HepG2 (cell line): Measurements from ENCODE around the gene ZNF212. TPM values are rescaled to one million over a fixed set of nuclear protein-coding genes. Genes with fewer than 3 reads are reported as not detected.

Source experiments
- ATAC-seq: fragments of 200-7000 bp; cut with Tn5 transposase; 3 replicates; pipeline ENCODE4 v1.9.1; 2020; ENCODE audit warnings: mild to moderate bottlenecking, moderate library complexity
- BruUV-seq: library from RNA; stranded (reverse); fragments of 400-500 nt; replicated peaks from 2 replicates; lab custom pipeline; 2021; lab: Mats Ljungman, UMichigan
- CTCF ChIA-PET: fragments of 300-600 bp; formaldehyde crosslinking; extraction: SDS; loops from one replicate; lab custom pipeline; 2021; ENCODE audit warnings: low total read pairs, inconsistent platforms, low intra/inter-chr PET ratio; lab: Yijun Ruan, JAX
- POLR2A ChIA-PET: fragments of 350-600 bp; sonication (Branson Sonifier 250); formaldehyde crosslinking; loops from one replicate; lab custom pipeline; 2020; ENCODE audit warnings: antibody characterized with exemption, inconsistent platforms; lab: Yijun Ruan, JAX
- DNase-seq: peaks from one replicate; pipeline ENCODE4 v3.0.0-alpha.2; 2015; ENCODE audit warnings: low spot score
- FAIRE-seq: peaks from 3 replicates; lab custom pipeline; 2011; peaks lifted over from hg19 to GRCh38; lab: Jason Lieb, UNC
- H2AFZ ChIP-seq: one replicate; pipeline ENCODE4 v1.6.1; 2011; ENCODE audit warnings: low read length, inconsistent platforms
- H3K27ac ChIP-seq: fragments of 300-600 bp; 3 replicates; pipeline ENCODE4 v1.8.0; 2011; ENCODE audit warnings: mixed run types, mild to moderate bottlenecking, mixed read lengths, low read length, inconsistent platforms; ENCODE audit not compliant: insufficient read depth; ENCODE audit errors: extremely low read length
- H3K27me3 ChIP-seq, 2 experiments: fragments of 200-600 bp in 1 of 2; 2 replicates in 1 of 2; 3 replicates in 1 of 2; pipeline versions ENCODE4 v1.6.0 to v1.8.0; 2011; ENCODE audit warnings: low read length in 2 of 2, mild to moderate bottlenecking in 2 of 2, moderate library complexity in 2 of 2, inconsistent platforms in 1 of 2; ENCODE audit not compliant: insufficient read depth in 2 of 2, control insufficient read depth in 1 of 2
- H3K36me3 ChIP-seq, 2 experiments: fragments of 200-600 bp in 1 of 2; replicated peaks in 1 of 2; 2 replicates in 1 of 2; 3 replicates in 1 of 2; pipeline versions ENCODE4 v1.5.1 to v1.8.0; 2011; ENCODE audit warnings: low read length in 2 of 2, inconsistent platforms in 1 of 2; ENCODE audit not compliant: insufficient read depth in 2 of 2, control insufficient read depth in 1 of 2
- H3K4me1 ChIP-seq: 2 replicates; pipeline ENCODE4 v1.5.1; 2012; ENCODE audit warnings: low read length, inconsistent platforms; ENCODE audit not compliant: insufficient read depth
- H3K4me2 ChIP-seq: 2 replicates; pipeline ENCODE4 v1.6.0; 2011; ENCODE audit warnings: low read depth, low read length, inconsistent platforms
- H3K4me3 ChIP-seq, 3 experiments: fragments of 200-600 bp in 1 of 3; sonication (generic), shearing (Covaris generic) in 1 of 3; replicated peaks in 1 of 3; 2 replicates each; pipeline ENCODE4 v1.5.1; 2011 to 2016; ENCODE audit warnings: low read length in 3 of 3, inconsistent platforms in 2 of 3, low read depth in 2 of 3, mild to moderate bottlenecking in 2 of 3, control low read depth in 1 of 3, mixed read lengths in 1 of 3; ENCODE audit not compliant: insufficient read depth in 1 of 3
- H3K79me2 ChIP-seq: one replicate; pipeline ENCODE4 v1.6.1; 2011; ENCODE audit warnings: low read length, inconsistent platforms; ENCODE audit not compliant: insufficient read depth
- H3K9ac ChIP-seq: 2 replicates; pipeline ENCODE4 v1.6.0; 2011; ENCODE audit warnings: mild to moderate bottlenecking, low read depth, low read length, inconsistent platforms; ENCODE audit not compliant: insufficient read depth
- H3K9me3 ChIP-seq: 2 replicates; pipeline ENCODE4 v1.5.1; 2012; ENCODE audit warnings: mild to moderate bottlenecking, low read length
- H4K20me1 ChIP-seq: 2 replicates; pipeline ENCODE4 v1.6.0; 2011; ENCODE audit warnings: inconsistent platforms, mild to moderate bottlenecking, low read length, moderate library complexity; ENCODE audit not compliant: insufficient read depth
- ATF1 ChIP-seq: IDR thresholded peaks from 2 replicates; pipeline ENCODE4 v1.6.1; 2016; ENCODE audit warnings: mild to moderate bottlenecking, control low read depth
- ESRRA ChIP-seq: sonication (generic); formaldehyde crosslinking; IDR thresholded peaks from 2 replicates; pipeline ENCODE4 v1.5.1; 2020; ENCODE audit warnings: mild to moderate bottlenecking, low read depth, missing genetic modification reagents
- GATAD2A ChIP-seq: IDR thresholded peaks from 2 replicates; pipeline ENCODE4 v1.6.1; 2016
- NKX3-1 ChIP-seq: sonication (generic); formaldehyde crosslinking; IDR thresholded peaks from 2 replicates; pipeline ENCODE4 v1.5.0; 2020; ENCODE audit warnings: missing genetic modification reagents
- ZNF17 ChIP-seq: sonication (generic); formaldehyde crosslinking; IDR thresholded peaks from 2 replicates; pipeline ENCODE4 v1.5.0; 2020; ENCODE audit warnings: mild to moderate bottlenecking, missing genetic modification reagents
- ZNF230 ChIP-seq: sonication (generic); formaldehyde crosslinking; IDR thresholded peaks from 2 replicates; pipeline ENCODE4 v1.4.0; 2020; ENCODE audit warnings: mild to moderate bottlenecking, missing genetic modification reagents
- ZNF512B ChIP-seq: sonication (generic); formaldehyde crosslinking; IDR thresholded peaks from 2 replicates; pipeline ENCODE4 v1.5.1; 2020; ENCODE audit warnings: missing genetic modification reagents, mild to moderate bottlenecking, borderline replicate concordance
- ZNF570 ChIP-seq: sonication (generic); formaldehyde crosslinking; IDR thresholded peaks from 2 replicates; pipeline ENCODE4 v1.4.0; 2020; ENCODE audit warnings: mild to moderate bottlenecking, missing genetic modification reagents, borderline replicate concordance
- ZNF674 ChIP-seq: sonication (generic); formaldehyde crosslinking; IDR thresholded peaks from 2 replicates; pipeline ENCODE4 v1.5.0; 2020; ENCODE audit warnings: low read depth, mild to moderate bottlenecking, missing genetic modification reagents
- WGBS: methylation state at CpG from one replicate; pipeline ENCODE4 v1.1.6; 2017; ENCODE audit warnings: low lambda C conversion rate; 5-methylcytosine and 5-hydroxymethylcytosine counted together
- in situ Hi-C: cut with HindIII; loops from 2 replicates; pipeline ENCODE4 v1.10.0; 2017; ENCODE audit warnings: low pct_unique_long_range_greater_than_20kb; ENCODE audit not compliant: extremely low pct_ligation_motif_present
- intact Hi-C: fragments of 100-400 bp; cut with micrococcal nuclease; formaldehyde crosslinking; loops from one replicate; pipeline ENCODE4 v1.10.0; 2022; ENCODE audit not compliant: unreplicated experiment
- polyA plus RNA-seq, 8 experiments: library from polyadenylated mRNA; depleted of rRNA in 3 of 8; stranded (reverse) in 7 of 8; unstranded in 1 of 8; fragments of >200 nt; fragmentation: Illumina TruSeq in 4 of 8; extraction: Trizol in 4 of 8; gene quantifications; 2 replicates each; pipeline versions ENCODE4 v1.2.1 to v1.2.3, GENCODE V29; 2011 to 2016; ENCODE audit warnings: low read depth in 4 of 8, missing spikeins in 1 of 8, mixed read lengths in 1 of 8; ENCODE audit not compliant: insufficient read depth in 1 of 8
- total RNA-seq, 5 experiments: library from RNA; depleted of rRNA; stranded (reverse); fragments of >200 nt; fragmentation: Illumina TruSeq; extraction: Trizol; gene quantifications; 2 replicates each; pipeline ENCODE4 v1.2.3, GENCODE V29; 2016; ENCODE audit warnings: low read depth in 1 of 5

ZNF212 gene
- total and polyA plus RNA-seq, 2 of the 13 experiments (the other 11 are each of a cell fraction or from before 2014, with no cell fraction given), result 2.6 to 3.8 TPM

GRCh38 chr7:149254181-149254858 lies 14.9 kb downstream of the ZNF212 start:
- no peaks in the 10 kb centered on the region for H4K20me1 ChIP-seq
- no TSS peak for BruUV-seq

More at GRCh38 chr7:149254181-149254858, 14.9 kb downstream of the ZNF212 start:
- H3K27me3 ChIP-seq, result no peaks in the 10 kb centered on the region
- DNase-seq (no peak), FAIRE-seq (no peak), ATAC-seq (no peak)
- H3K79me2 ChIP-seq, result no peaks in the 10 kb centered on the region
- H3K9ac ChIP-seq, result no peak overlapping the region
- CTCF ChIA-PET, result no interaction called here
- no peak overlapping the region for H3K4me3 ChIP-seq
- intact Hi-C loops (no loop called here), in situ Hi-C loops (no loop called here)
- 95% methylated on average over 9 of the region's 16 CpGs for whole genome bisulfite sequencing
- TF ChIP-seq ZNF230 (CRISPR knock-in tag) (no peak), ZNF570 (no peak), ATF1 (no peak), GATAD2A (CRISPR knock-in tag) (no peak), ESRRA (CRISPR knock-in tag) (no peak), ZNF674 (CRISPR knock-in tag) (no peak), ZNF512B (no peak), ZNF17 (CRISPR knock-in tag) (no peak), NKX3-1 (CRISPR knock-in tag) (no peak)
- H3K36me3 ChIP-seq, result peaks cover 26 to 41% of the 10 kb centered on the region in 2 experiments
- H3K4me1 ChIP-seq, result no peaks in the 10 kb centered on the region
- no peaks in the 10 kb centered on the region for H3K9me3 ChIP-seq
- no peak overlapping the region for H3K27ac ChIP-seq
- H3K4me2 ChIP-seq, result no peak overlapping the region
- no peak overlapping the region for H2AFZ ChIP-seq
- POLR2A ChIA-PET, result no interaction called here
